Hypothalamus (tissue), 51 donors: ENCODE data around the gene NDUFS8.

Experiments used
- DNase-seq, 51 donors: peaks; one replicate each; lab custom pipeline; 2025; lab: John Stamatoyannopoulos, UW

NDUFS8 gene

GRCh38 chr11:68014157-68014946, 16.1 kb upstream of the NDUFS8 start:
- no peak for DNase-seq

GRCh38 chr11:68014947-68015447, 15.5 kb upstream of the NDUFS8 start:
- DNase-seq = no peak

- DNase-seq = no peak
Observed at GRCh38 chr11:68015467-68015866, 15.0 kb upstream of the NDUFS8 start.

GRCh38 chr11:68016161-68016903, 14.1 kb upstream of the NDUFS8 start:
- no peak for DNase-seq

- peak in 14 of 51 donors; percentile 3 to 65 (median 31) for DNase-seq
Observed at GRCh38 chr11:68016904-68017817, 13.3 kb upstream of the NDUFS8 start.

GRCh38 chr11:68017980-68018729, 12.3 kb upstream of the NDUFS8 start:
- DNase-seq = no peak

GRCh38 chr11:68018730-68019190, 11.7 kb upstream of the NDUFS8 start:
- DNase-seq = no peak

GRCh38 chr11:68019486-68019885, 11.0 kb upstream of the NDUFS8 start:
- no peak for DNase-seq

- DNase-seq = peak in 2 of 51 donors; percentile 20
Observed at GRCh38 chr11:68020575-68020974, 9.9 kb upstream of the NDUFS8 start.

- no peak for DNase-seq
Observed at GRCh38 chr11:68021167-68021787, 9.2 kb upstream of the NDUFS8 start.

GRCh38 chr11:68022531-68022930, 8.0 kb upstream of the NDUFS8 start:
- no peak for DNase-seq

- no peak for DNase-seq
Observed at GRCh38 chr11:68024508-68024907, 6.0 kb upstream of the NDUFS8 start.

GRCh38 chr11:68025047-68025446, 5.4 kb upstream of the NDUFS8 start:
- no peak for DNase-seq

GRCh38 chr11:68026391-68027105, 3.9 kb upstream of the NDUFS8 start:
- DNase-seq = no peak

- DNase-seq = no peak
Observed at GRCh38 chr11:68027667-68028066, 2.8 kb upstream of the NDUFS8 start.

GRCh38 chr11:68028802-68029545, 1.5 kb upstream of the NDUFS8 start:
- DNase-seq = no peak

- DNase-seq = no peak
Observed at GRCh38 chr11:68031144-68031464, 623 bp downstream of the NDUFS8 start.

GRCh38 chr11:68032003-68032402, 1.5 kb downstream of the NDUFS8 start:
- DNase-seq = no peak
